ENCODE measurements around the gene KCNIP4. TPM values are rescaled to one million over a fixed set of nuclear protein-coding genes. Genes with fewer than 3 reads are reported as not detected.

KCNIP4 gene
- total and polyA plus RNA-seq, 9 of the 15 experiments (the other 6 are each of a cell fraction or from before 2014, with no cell fraction given) = 0.25 to 0.41 TPM; not detected in 7

- in situ Hi-C loops (cut with MboI) = loop anchor here (25.0 kb wide), 1 partner anchor 2010 kb away; no protein-coding TSS in a partner anchor
Measured at GRCh38 chr4:20696815-20697214, 1251.8 kb downstream of the KCNIP4 start.

More at GRCh38 chr4:20696815-20697214, 1251.8 kb downstream of the KCNIP4 start:
- Histone ChIP-seq H3K9ac (ENCODE audit: insufficient read depth in 1 of 2, low read depth in 2 of 2, low read length in 2 of 2) (no peak overlapping the region), H4K20me1 (replicated peaks; ENCODE audit: control insufficient read depth, insufficient read depth, low read length) (no peaks in the 10 kb centered on the region), H3K4me1 (replicated peaks in 1 of 2; ENCODE audit: control insufficient read depth in 2 of 2, insufficient read depth in 2 of 2, low read length in 2 of 2) (peaks cover 3 to 14% of the 10 kb centered on the region in 2 experiments; a peak in 2 of 5 replicates), H3K4me2 (ENCODE audit: insufficient read depth, low read length) (no peak overlapping the region), H3K9me3 (replicated peaks; ENCODE audit: control insufficient read depth, insufficient read depth, low read depth, low read length) (no peaks in the 10 kb centered on the region), H3K36me3 (ENCODE audit: control insufficient read depth, insufficient read depth, low read length) (no peaks in the 10 kb centered on the region), H3K27me3 (ENCODE audit: control insufficient read depth in 2 of 2, insufficient read depth in 2 of 2, low read length in 2 of 2) (no peaks in the 10 kb centered on the region), H2AFZ (ENCODE audit: low read depth, low read length) (no peak overlapping the region), H3K27ac (ENCODE audit: extremely low read depth, low read depth, low read length) (no peak overlapping the region), H3K79me2 (ENCODE audit: control insufficient read depth, insufficient read depth, low read length) (peaks cover 16% of the 10 kb centered on the region), H3K9me1 (ENCODE audit: control insufficient read depth, insufficient read depth, low read length) (no peaks in the 10 kb centered on the region), H3K4me3 (no peak overlapping the region)
- no TSS peak for BruUV-seq (replicated peaks)
- FAIRE-seq (no peak), DNase-seq (ENCODE audit: extremely low read depth in 1 of 4, low spot score in 3 of 4) (no peak), ATAC-seq (no peak)
- peak; percentile 40; the same call in 1 of the 2 replicates for TF ChIP-seq MAFK (IDR thresholded peaks at IDR 0.05; ENCODE audit: low read length)
- TF ChIP-seq ELF4 (CRISPR knock-in tag; IDR thresholded peaks at IDR 0.05) = no peak
- TF ChIP-seq ZNF785 (CRISPR knock-in tag; IDR thresholded peaks at IDR 0.05) = no peak
- TF ChIP-seq C11orf30 (IDR thresholded peaks at IDR 0.05; ENCODE audit: low read depth) = peak; percentile 45; the same call in 1 of the 2 replicates
- no peak for TF ChIP-seq ILF3 (IDR thresholded peaks at IDR 0.05; ENCODE audit: borderline replicate concordance)
- no peak for TF ChIP-seq CHAMP1 (IDR thresholded peaks at IDR 0.05)
- no peak for TF ChIP-seq ZNF696 (CRISPR knock-in tag; conservative IDR thresholded peaks at IDR 0.05)
- TF ChIP-seq JUN (IDR thresholded peaks at IDR 0.05; ENCODE audit: borderline replicate concordance, low read depth, low read length) = no peak
- no peak for TF ChIP-seq JUN (CRISPR knock-in tag; IDR thresholded peaks at IDR 0.05; ENCODE audit: borderline replicate concordance)
- TF ChIP-seq MAFF (IDR thresholded peaks at IDR 0.05; ENCODE audit: low read length) = 0 out of 2 replicates have a peak, but pooled peaks have one; percentile 16
- TF ChIP-seq HIVEP1 (CRISPR knock-in tag; IDR thresholded peaks at IDR 0.05) = no peak
- peak; percentile 19; the same call in 1 of the 2 replicates for TF ChIP-seq MAFG (tag; conservative IDR thresholded peaks at IDR 0.05)
- TF ChIP-seq ARID4B (CRISPR knock-in tag; IDR thresholded peaks at IDR 0.05) = no peak
- peak; percentile 79 for TF ChIP-seq ZNF316 (IDR thresholded peaks at IDR 0.05)
- no peak for TF ChIP-seq NR0B1 (IDR thresholded peaks at IDR 0.05; ENCODE audit: partially characterized antibody)
- no peak for TF ChIP-seq PRPF4 (IDR thresholded peaks at IDR 0.05; ENCODE audit: insufficient read depth, low read depth, low read length, poor library complexity, severe bottlenecking)
- CTCF ChIA-PET (ENCODE audit: low intra/inter-chr PET ratio) = no interaction called here
- WGBS (ENCODE audit: insufficient coverage, low coverage, missing lambda C conversion rate) = 73% methylated on average over 1 of the region's 1 CpG
- intact Hi-C loops (cut with micrococcal nuclease) = no loop called here
- POLR2A ChIA-PET = no interaction called here
